OCI-LY1 (cell line): ENCODE data around the gene STK39.
A peak's percentile ranks its signal among the peaks of the same experiment; 100 is the strongest.

Experiments
- H2AFZ ChIP-seq: fragments of 200-600 bp; sonication (generic), shearing (Covaris generic); 2 replicates; pipeline ENCODE4 v1.6.0; 2014; ENCODE audit warnings: antibody characterized with exemption, mild to moderate bottlenecking, low read length
- H3F3A ChIP-seq: fragments of 200-600 bp; sonication (generic), shearing (Covaris generic); 2 replicates; pipeline ENCODE4 v1.6.0; 2014; ENCODE audit warnings: mild to moderate bottlenecking, antibody characterized with exemption, low read length, moderate library complexity; ENCODE audit not compliant: insufficient read depth
- H3K27ac ChIP-seq: fragments of 200-600 bp; sonication (generic); 2 replicates; pipeline ENCODE4 v1.5.1; 2014; ENCODE audit warnings: low read length, mixed run types, mild to moderate bottlenecking, low read depth; ENCODE audit not compliant: poor library complexity, severe bottlenecking
- H3K27me3 ChIP-seq: fragments of 200-600 bp; sonication (generic); 2 replicates; pipeline ENCODE4 v1.6.0; 2014; ENCODE audit warnings: antibody characterized with exemption, mild to moderate bottlenecking, low read length, moderate library complexity; ENCODE audit not compliant: insufficient read depth
- H3K36me3 ChIP-seq: fragments of 200-600 bp; sonication (generic); 2 replicates; pipeline ENCODE4 v1.6.1; 2014; ENCODE audit warnings: mild to moderate bottlenecking, antibody characterized with exemption, low read length, moderate library complexity, mixed read lengths; ENCODE audit not compliant: insufficient read depth
- H3K4me1 ChIP-seq: fragments of 200-600 bp; sonication (generic); 2 replicates; pipeline ENCODE4 v1.5.1; 2014; ENCODE audit warnings: mild to moderate bottlenecking, low read length, moderate library complexity; ENCODE audit not compliant: insufficient read depth, severe bottlenecking
- H3K4me2 ChIP-seq: fragments of 200-600 bp; sonication (generic), shearing (Covaris generic); 2 replicates; pipeline ENCODE4 v1.6.1; 2014; ENCODE audit warnings: low read length
- H3K4me3 ChIP-seq: fragments of 200-600 bp; sonication (generic); 2 replicates; pipeline ENCODE4 v1.5.1; 2014; ENCODE audit warnings: low read length, low read depth, mild to moderate bottlenecking, mixed read lengths; ENCODE audit not compliant: poor library complexity, severe bottlenecking
- H3K79me2 ChIP-seq: fragments of 200-600 bp; shearing (Covaris generic); 2 replicates; pipeline ENCODE4 v1.6.1; 2016; ENCODE audit warnings: mixed run types, low read length, mixed read lengths; ENCODE audit not compliant: insufficient read depth
- H3K9ac ChIP-seq: fragments of 200-600 bp; sonication (generic), shearing (Covaris generic); 2 replicates; pipeline ENCODE4 v1.6.1; 2014; ENCODE audit warnings: mild to moderate bottlenecking, low read length, mixed read lengths
- H3K9me2 ChIP-seq: fragments of 200-600 bp; sonication (generic), shearing (Covaris generic); 2 replicates; pipeline ENCODE4 v1.6.1; 2014; ENCODE audit warnings: low read depth, mild to moderate bottlenecking, low read length, mixed read lengths
- H3K9me3 ChIP-seq: fragments of 200-600 bp; shearing (Covaris generic); 2 replicates; pipeline ENCODE4 v1.6.1; 2014; ENCODE audit warnings: low read length, mixed read lengths
- H4K20me1 ChIP-seq: fragments of 200-600 bp; sonication (generic), shearing (Covaris generic); 2 replicates; pipeline ENCODE4 v1.6.0; 2016; ENCODE audit warnings: mild to moderate bottlenecking, low read length; ENCODE audit not compliant: insufficient read depth
- CTCF ChIP-seq: fragments of 200-600 bp; sonication (generic), shearing (Covaris generic); IDR thresholded peaks from 2 replicates; pipeline ENCODE4 v1.5.1; 2017; ENCODE audit warnings: mild to moderate bottlenecking, antibody characterized with exemption, low read length, moderate library complexity, mixed read lengths
- EZH2 ChIP-seq: fragments of 200-600 bp; sonication (generic), shearing (Covaris generic); IDR thresholded peaks from 2 replicates; pipeline ENCODE4 v1.8.0; 2017; ENCODE audit warnings: borderline replicate concordance, mixed run types, mild to moderate bottlenecking, antibody characterized with exemption, low read length, moderate library complexity, mixed read lengths

STK39 gene

GRCh38 chr2:168194784-168195522 is 52.4 kb downstream of the STK39 start:
- peak overlapping the region; percentile 59 for H3K27ac ChIP-seq
- no peaks in the 10 kb centered on the region for H4K20me1 ChIP-seq
- H3K79me2 ChIP-seq, result no peaks in the 10 kb centered on the region
- H3K4me1 ChIP-seq, result peaks cover 35% of the 10 kb centered on the region
- H2AFZ ChIP-seq, result no peak overlapping the region
- H3K27me3 ChIP-seq, result no peaks in the 10 kb centered on the region
- no peak overlapping the region for H3K9ac ChIP-seq
- H3K4me3 ChIP-seq, result no peak overlapping the region
- no peaks in the 10 kb centered on the region for H3K9me2 ChIP-seq
- no peak for TF ChIP-seq EZH2
- H3K9me3 ChIP-seq, result no peaks in the 10 kb centered on the region
- H3K36me3 ChIP-seq, result no peaks in the 10 kb centered on the region
- peak overlapping the region; percentile 16; the same call in 1 of the 2 replicates for H3K4me2 ChIP-seq
- H3F3A ChIP-seq, result no peaks in the 10 kb centered on the region

DNA sequence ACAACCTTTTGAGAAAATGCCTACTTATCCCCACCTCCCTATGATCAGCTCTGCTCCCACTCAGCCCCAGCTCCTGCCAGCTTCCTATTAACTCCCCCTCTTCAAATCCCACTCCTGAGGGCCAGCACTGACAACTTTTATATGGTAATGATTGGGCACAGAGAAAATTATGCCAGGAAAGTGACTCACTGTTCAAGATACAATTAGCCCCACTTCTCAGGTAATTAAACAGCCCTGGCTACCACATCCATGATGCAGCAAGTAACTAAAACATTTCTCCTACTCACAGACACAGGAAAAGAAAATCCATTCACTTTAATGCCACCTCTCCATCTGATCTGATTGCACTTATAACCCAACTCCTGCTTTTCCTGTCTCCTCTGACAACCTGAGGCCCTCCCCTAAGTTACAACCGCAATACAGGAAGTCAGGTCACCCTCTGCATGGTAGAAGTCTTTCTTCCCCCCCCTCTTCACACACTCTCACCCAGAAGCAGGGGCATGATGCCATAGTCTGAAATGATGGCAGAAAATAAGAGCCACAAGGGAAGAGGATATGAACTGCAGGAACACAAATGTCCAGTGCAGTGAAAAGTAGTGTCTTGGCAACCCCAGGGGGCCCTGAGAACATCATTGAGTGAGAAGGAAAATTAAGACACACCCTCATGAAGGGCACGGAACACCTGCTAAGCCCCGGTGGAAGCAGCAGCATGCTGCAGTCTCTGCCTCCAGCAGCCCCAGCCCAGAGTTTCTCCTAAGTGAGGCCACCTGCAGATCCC is 54.4 kb downstream of the STK39 start:
- Histone ChIP-seq H3F3A (no peaks in the 10 kb centered on the region), H3K9me2 (no peaks in the 10 kb centered on the region), H3K4me1 (peaks cover 35% of the 10 kb centered on the region), H3K27ac (peak overlapping the region; percentile 66), H3K9me3 (no peaks in the 10 kb centered on the region), H3K36me3 (no peaks in the 10 kb centered on the region), H3K4me3 (peak overlapping the region; percentile 1), H3K27me3 (no peaks in the 10 kb centered on the region), H2AFZ (no peak overlapping the region), H3K4me2 (peak overlapping the region; percentile 58), H3K9ac (peak overlapping the region; percentile 11; the same call in 1 of the 2 replicates), H4K20me1 (no peaks in the 10 kb centered on the region), H3K79me2 (peaks cover 6% of the 10 kb centered on the region; the same call in 1 of the 2 replicates)
- TF ChIP-seq EZH2, result no peak
- no peak for TF ChIP-seq CTCF

DNA sequence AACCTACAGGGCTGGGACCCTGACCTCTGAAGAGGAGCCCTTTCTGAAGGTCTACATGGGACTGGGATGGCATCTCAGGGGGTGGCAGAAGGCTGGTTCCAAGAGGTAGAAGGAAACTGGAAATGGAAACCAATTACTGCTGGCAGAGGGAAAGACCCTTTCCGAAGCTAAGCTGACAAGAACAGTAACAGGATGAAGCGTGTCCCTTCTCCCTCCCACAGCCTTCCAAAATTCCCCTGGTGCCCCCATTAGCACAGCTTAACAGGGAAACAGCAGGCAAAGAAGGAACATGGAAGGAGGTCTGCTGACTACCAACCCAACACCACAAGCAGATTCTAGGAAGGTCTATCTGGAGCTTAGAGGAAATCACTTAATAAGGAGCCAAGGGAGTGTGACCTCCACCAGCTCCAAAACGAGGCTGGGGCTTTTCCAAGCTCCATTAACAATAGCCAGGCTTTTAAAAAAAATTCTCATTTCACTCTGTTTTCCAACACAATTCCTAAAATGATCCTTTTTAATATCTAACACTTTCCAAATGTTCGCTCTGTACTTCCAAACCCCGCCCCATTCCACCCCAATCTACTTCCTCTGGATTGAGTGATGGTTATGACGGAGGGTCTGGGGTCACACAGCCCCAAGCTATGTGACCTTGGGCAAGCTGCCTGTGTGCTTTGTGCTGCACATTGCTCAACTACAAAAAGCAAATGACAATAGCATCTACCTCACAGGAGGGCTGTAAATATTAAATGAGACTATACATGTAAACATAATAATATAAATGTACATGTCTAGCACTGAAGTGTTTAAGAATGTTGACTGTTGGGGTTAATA is 55.2 kb downstream of the STK39 start:
- Histone ChIP-seq H3F3A (no peaks in the 10 kb centered on the region), H3K4me3 (no peak overlapping the region), H3K4me1 (peaks cover 35% of the 10 kb centered on the region), H3K9me3 (no peaks in the 10 kb centered on the region), H3K79me2 (peaks cover 6% of the 10 kb centered on the region; the same call in 1 of the 2 replicates), H3K27ac (no peak overlapping the region), H3K36me3 (no peaks in the 10 kb centered on the region), H3K4me2 (no peak overlapping the region), H3K27me3 (no peaks in the 10 kb centered on the region), H4K20me1 (no peaks in the 10 kb centered on the region), H3K9me2 (no peaks in the 10 kb centered on the region), H3K9ac (no peak overlapping the region; the same call in 1 of the 2 replicates), H2AFZ (no peak overlapping the region)
- no peak for TF ChIP-seq CTCF
- TF ChIP-seq EZH2, result no peak
